ENCODE results near the gene ALAD.
"Not testable (repeated sequence)": the region's sequence is repeated elsewhere in the genome, so short reads cannot be mapped to it uniquely, and the experiment has no call there.

Gene ALAD

GRCh38 chr9:113401027-113401792, at the start of gene ALAD:
ALAD (minus strand) TSS chr9:113401284; CDS start chr9:113393559, 7,725 bp downstream.
- peak; percentile 99 for DNase-seq (ENCODE audit: low read depth in 2 of 2)

DNA sequence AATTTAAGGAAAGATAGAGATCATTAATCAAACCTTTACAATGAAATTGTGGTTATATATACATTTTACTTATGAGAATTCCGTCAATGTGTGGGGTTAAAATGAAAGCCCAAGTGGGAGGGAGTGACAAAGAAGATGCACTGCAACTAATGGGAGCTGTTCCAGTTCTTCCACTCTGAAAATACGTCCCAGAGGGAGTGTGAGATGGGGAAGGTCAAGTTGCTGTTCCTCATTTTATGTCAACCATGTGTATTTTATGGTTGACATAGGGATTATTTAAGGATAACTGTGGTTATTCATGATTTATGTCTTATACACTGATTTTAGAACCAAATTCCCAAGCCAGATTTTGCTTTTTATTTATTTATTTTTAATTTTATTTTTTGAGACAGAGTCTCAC, 48.3 kb upstream of the ALAD start:
- DNase-seq (ENCODE audit: low read depth in 2 of 2), result no peak

GRCh38 chr9:113446323-113446740, 45.2 kb upstream of the ALAD start:
- DNase-seq (ENCODE audit: low read depth in 2 of 2), result no peak

DNA sequence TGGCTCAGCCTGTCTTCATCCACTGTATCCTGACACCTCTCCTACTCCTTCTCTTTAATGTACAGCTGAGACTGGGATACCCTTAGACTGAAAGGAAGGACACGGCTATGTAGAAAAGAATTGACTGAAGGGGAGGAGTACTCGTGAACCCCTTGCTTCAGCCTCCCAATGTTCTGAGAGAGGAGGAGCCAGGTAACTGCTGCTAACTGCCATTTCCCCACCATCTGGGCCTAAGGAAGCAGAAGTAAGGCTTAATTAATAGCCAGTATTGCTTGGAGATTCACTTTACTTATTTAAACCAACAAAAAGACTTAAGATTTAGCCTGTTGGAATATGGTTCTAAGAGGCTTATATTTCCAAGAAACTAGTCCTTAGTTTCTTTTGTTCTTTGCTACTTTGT, 43.7 kb upstream of the ALAD start:
- no peak for DNase-seq (ENCODE audit: low read depth in 2 of 2)

GRCh38 chr9:113437716-113438115, 36.6 kb upstream of the ALAD start:
- DNase-seq (ENCODE audit: low read depth in 2 of 2), result not testable (repeated sequence)

DNA sequence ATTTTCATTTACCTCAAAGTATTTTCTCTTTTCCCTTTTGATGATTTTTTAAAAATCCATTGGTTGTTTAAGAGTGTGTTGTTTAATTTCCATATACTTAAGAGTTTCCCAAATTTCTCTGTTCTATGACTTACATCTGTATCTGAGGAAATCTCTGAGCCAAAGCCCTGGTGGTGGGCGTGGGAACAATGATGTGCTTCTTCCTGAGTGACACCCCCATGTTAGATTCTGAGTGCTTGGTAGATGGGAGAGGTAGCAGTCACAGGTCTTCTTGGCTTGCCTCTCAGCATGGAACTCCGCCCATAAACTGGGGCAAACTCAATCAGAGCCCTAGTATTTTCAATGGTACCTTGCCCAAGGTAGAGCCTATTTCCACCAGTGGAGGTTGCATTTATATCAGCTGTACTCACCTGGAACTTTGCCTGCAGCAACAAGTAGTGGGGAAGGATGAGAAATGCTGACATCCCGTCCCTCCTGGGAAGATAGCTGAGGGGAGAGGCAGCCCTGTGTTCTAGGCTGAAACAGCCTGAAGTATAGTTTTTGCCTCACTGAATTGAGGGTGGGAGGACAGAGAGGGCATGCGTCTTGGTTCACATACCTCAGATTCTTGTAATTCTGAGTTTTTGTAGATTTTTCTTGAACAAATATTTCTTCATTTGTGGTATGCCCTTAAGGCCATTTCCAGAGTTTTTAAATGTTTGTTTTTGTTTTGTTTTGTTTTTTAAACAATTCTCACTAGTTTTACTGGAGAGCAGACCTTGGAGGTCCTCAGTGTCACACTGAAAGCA, 35.8 kb upstream of the ALAD start:
- DNase-seq (ENCODE audit: low read depth in 2 of 2), result no peak

- no peak for DNase-seq (ENCODE audit: low read depth in 2 of 2)
These were observed 30.1 kb upstream of the ALAD start for GRCh38 chr9:113431191-113431590.

DNA sequence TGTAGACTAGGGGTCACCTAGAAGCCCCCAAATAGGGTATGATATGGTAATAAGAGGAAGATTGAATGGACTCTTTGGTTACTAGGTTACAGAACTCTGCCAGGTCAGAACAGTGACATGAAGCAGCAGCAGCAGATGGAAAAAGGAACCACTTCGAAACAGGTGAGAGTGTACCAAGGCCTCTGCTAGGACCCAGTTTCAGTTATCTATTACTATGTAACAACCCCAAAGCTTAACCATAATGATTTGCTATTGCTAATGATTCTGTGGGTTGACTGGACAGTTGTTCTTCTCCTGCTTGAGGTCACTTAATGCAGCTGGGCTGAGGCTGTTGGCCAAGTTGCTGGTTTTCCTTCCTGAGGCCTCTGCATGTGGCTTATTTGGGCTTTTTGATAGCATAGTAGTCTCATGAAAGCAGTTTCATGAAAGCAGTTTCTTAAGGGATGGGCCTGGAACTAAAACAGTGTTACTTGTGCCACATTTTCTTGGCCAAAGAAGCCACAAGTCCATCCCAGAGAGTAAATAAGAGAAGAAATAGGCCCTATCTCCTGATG, 27.1 kb upstream of the ALAD start:
- DNase-seq (ENCODE audit: low read depth in 2 of 2), result no peak

- DNase-seq (ENCODE audit: low read depth in 2 of 2), result no peak
These were observed 26.5 kb upstream of the ALAD start for GRCh38 chr9:113427629-113428028.

DNA sequence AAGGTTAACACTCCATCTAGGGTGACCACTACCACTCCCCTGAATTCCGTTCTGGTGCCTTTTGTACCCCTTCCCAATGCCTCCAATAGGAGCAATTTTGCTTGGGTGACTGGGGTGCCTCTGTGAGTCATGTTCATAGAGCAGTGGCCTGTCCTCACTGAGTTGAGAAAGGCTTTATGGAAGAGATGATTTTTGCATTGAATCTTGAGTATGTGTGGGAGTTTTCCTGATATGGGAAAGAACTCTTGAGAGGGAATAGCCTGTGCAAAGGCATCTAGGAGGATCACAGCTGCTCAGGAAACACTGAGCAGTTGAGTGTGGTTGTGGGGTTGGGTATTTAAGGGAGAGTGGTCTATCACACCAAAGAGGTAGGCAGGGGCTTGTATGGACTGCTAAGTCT, 25.6 kb upstream of the ALAD start:
- no peak for DNase-seq (ENCODE audit: low read depth in 2 of 2)

DNA sequence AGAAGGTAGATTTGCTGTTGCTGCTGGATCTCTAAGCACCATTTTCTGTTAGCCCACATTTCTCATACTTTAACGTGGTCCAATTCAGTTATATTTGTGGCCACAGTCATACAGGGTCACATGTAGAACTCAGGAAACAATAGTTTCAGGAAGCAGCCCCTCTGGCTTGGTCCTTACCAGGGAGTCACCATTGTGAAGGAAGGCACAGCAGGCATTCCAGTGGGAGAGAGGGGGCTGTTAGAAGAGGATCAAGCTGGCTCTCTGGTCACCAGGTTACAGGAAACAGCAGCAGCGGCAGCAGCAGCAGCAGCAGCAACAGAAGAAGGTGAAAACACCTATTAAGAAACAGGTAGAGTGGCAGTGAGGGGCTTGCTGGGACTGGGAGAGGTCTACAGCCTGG, 24.0 kb upstream of the ALAD start:
- DNase-seq (ENCODE audit: low read depth in 2 of 2), result no peak

- DNase-seq (ENCODE audit: low read depth in 2 of 2), result no peak
These were observed 20.6 kb upstream of the ALAD start for GRCh38 chr9:113421726-113422125.

DNA sequence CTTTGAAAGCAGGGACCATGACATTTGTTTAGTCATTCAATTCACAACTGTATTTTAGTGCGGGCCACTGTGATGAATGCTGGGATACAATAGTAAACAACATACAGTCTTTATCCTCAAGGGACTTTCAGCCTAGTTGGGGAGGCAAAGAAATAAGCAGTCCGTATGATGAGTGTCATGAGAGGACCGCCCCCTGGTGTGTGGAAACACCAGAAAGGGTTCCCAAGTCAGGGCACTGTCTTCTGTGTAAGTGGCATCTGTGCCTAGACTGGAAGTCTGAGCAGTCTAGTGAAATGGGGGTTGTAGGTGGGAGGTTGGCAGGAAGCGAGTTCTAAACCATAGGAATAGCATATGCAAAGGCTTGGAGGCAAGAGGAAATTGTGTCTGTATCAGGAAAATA, 16.3 kb upstream of the ALAD start:
- no peak for DNase-seq (ENCODE audit: low read depth in 2 of 2)

- DNase-seq (ENCODE audit: low read depth in 2 of 2), result no peak
These were observed 15.2 kb upstream of the ALAD start for GRCh38 chr9:113416149-113416721.

- DNase-seq (ENCODE audit: low read depth in 2 of 2), result peak; percentile 91 to 94
These were observed 9.3 kb upstream of the ALAD start, which contains the start of the genes C9orf43 and POLE3 for GRCh38 chr9:113410207-113410864. C9orf43 (plus strand) TSS chr9:113410747; CDS start chr9:113413494, 2,747 bp downstream. POLE3 (minus strand) TSS chr9:113410675; CDS start chr9:113410293, 382 bp downstream.

GRCh38 chr9:113409883-113410206, 8.8 kb upstream of the ALAD start:
- DNase-seq (ENCODE audit: low read depth in 2 of 2), result no peak

DNA sequence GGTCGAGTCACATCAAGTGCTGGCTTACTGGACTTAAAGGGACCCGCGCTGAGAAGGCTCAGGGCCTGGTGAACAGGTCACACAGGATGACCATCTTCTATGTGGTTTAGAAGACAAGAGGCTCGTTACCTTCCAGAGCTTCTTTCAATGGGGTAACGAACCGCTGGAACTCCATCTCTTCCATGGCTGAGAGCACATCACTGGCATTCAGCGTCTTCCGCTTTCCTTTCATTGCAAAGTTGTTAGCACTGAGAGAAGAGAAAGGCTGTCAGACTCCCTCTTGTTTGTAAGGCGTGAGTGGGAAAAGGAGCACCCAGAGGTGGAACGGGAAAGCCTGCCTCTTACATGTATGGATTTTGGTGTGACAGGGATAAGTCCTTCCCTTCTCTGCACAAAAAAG, 8.4 kb upstream of the ALAD start:
- no peak for DNase-seq (ENCODE audit: low read depth in 2 of 2)

GRCh38 chr9:113406873-113407511, 5.9 kb upstream of the ALAD start:
- DNase-seq (ENCODE audit: low read depth in 2 of 2), result peak; percentile 19 to 33

- not testable (repeated sequence) for DNase-seq (ENCODE audit: low read depth in 2 of 2)
These were observed 5.3 kb upstream of the ALAD start for GRCh38 chr9:113406353-113406752.

GRCh38 chr9:113403646-113404045, 2.6 kb upstream of the ALAD start:
- no peak for DNase-seq (ENCODE audit: low read depth in 2 of 2)

- no peak for DNase-seq (ENCODE audit: low read depth in 2 of 2)
These were observed 1.4 kb downstream of the ALAD start for GRCh38 chr9:113399646-113400200.
